ENCODE data around the gene SLC24A3. TPM values are rescaled to one million over a fixed set of nuclear protein-coding genes. Genes with fewer than 3 reads are reported as not detected.

Gene SLC24A3
- total and polyA plus RNA-seq, 4 donors, result 1.9 to 8.4 (median 5.8) TPM

- Histone ChIP-seq H3K9ac (ENCODE audit: insufficient read depth in 1 of 2, low read length in 2 of 2) (no peak overlapping the region), H3K27me3 (ENCODE audit: control insufficient read depth in 3 of 3, insufficient read depth in 3 of 3, low read length in 2 of 3) (no peaks in the 10 kb centered on the region), H3K9me3 (ENCODE audit: control insufficient read depth in 4 of 4, insufficient read depth in 3 of 4, low read length in 3 of 4) (peaks cover 0 to 4% (median 0%) of the 10 kb centered on the region in 4 donors), H3K36me3 (ENCODE audit: control insufficient read depth in 4 of 4, insufficient read depth in 4 of 4, low read length in 4 of 4) (no peaks in the 10 kb centered on the region), H3K4me1 (ENCODE audit: control insufficient read depth in 5 of 5, insufficient read depth in 5 of 5, low read length in 5 of 5) (peaks cover 0 to 13% (median 0%) of the 10 kb centered on the region in 5 donors), H3K4me3 (no peak overlapping the region), H3K27ac (ENCODE audit: low read depth in 1 of 2, low read length in 1 of 2) (no peak overlapping the region)
- TF ChIP-seq CTCF (IDR thresholded peaks at IDR 0.05; ENCODE audit: control extremely low read depth, extremely low read depth), result no peak
- no peak for DNase-seq
- no peak for ATAC-seq (ENCODE audit: insufficient read depth, low FRiP score)
Measured at GRCh38 chr20:19387251-19387650, 174.8 kb downstream of the SLC24A3 start.

GRCh38 chr20:19392344-19393130 lies 180.1 kb downstream of the SLC24A3 start:
- ATAC-seq (ENCODE audit: insufficient read depth, low FRiP score), result no peak

GRCh38 chr20:19396460-19397081 lies 184.1 kb downstream of the SLC24A3 start:
- Histone ChIP-seq H3K4me1 (ENCODE audit: control insufficient read depth in 5 of 5, insufficient read depth in 5 of 5, low read length in 5 of 5) (peaks cover 0 to 9% (median 4%) of the 10 kb centered on the region in 5 donors), H3K27me3 (ENCODE audit: control insufficient read depth in 3 of 3, insufficient read depth in 3 of 3, low read length in 2 of 3) (no peaks in the 10 kb centered on the region), H3K4me3 (no peak overlapping the region), H3K9me3 (ENCODE audit: control insufficient read depth in 4 of 4, insufficient read depth in 3 of 4, low read length in 3 of 4) (no peaks in the 10 kb centered on the region), H3K9ac (ENCODE audit: insufficient read depth in 1 of 2, low read length in 2 of 2) (no peak overlapping the region), H3K27ac (ENCODE audit: low read depth in 1 of 2, low read length in 1 of 2) (no peak overlapping the region), H3K36me3 (ENCODE audit: control insufficient read depth in 4 of 4, insufficient read depth in 4 of 4, low read length in 4 of 4) (no peaks in the 10 kb centered on the region)
- 62 to 85% methylated on average over 3 of the region's 3 CpGs for whole genome bisulfite sequencing, 2 donors
- TF ChIP-seq CTCF (IDR thresholded peaks at IDR 0.05; ENCODE audit: control extremely low read depth, extremely low read depth), result no peak
- DNase-seq (peak in 1 of 3 donors; percentile 45), ATAC-seq (ENCODE audit: insufficient read depth, low FRiP score) (no peak)

More at GRCh38 chr20:19392344-19393130, 180.1 kb downstream of the SLC24A3 start:
- Histone ChIP-seq H3K9me3 (ENCODE audit: control insufficient read depth in 4 of 4, insufficient read depth in 3 of 4, low read length in 3 of 4) (peaks cover 0 to 4% (median 0%) of the 10 kb centered on the region in 4 donors), H3K9ac (ENCODE audit: insufficient read depth in 1 of 2, low read length in 2 of 2) (no peak overlapping the region), H3K4me1 (ENCODE audit: control insufficient read depth in 5 of 5, insufficient read depth in 5 of 5, low read length in 5 of 5) (peaks cover 0 to 9% (median 4%) of the 10 kb centered on the region in 5 donors), H3K36me3 (ENCODE audit: control insufficient read depth in 4 of 4, insufficient read depth in 4 of 4, low read length in 4 of 4) (no peaks in the 10 kb centered on the region), H3K27me3 (ENCODE audit: control insufficient read depth in 3 of 3, insufficient read depth in 3 of 3, low read length in 2 of 3) (no peaks in the 10 kb centered on the region), H3K27ac (ENCODE audit: low read depth in 1 of 2, low read length in 1 of 2) (no peak overlapping the region), H3K4me3 (no peak overlapping the region)
- no peak for DNase-seq
- no peak for TF ChIP-seq CTCF (IDR thresholded peaks at IDR 0.05; ENCODE audit: control extremely low read depth, extremely low read depth)
- 85 to 88% methylated on average over 2 of the region's 2 CpGs for whole genome bisulfite sequencing, 2 donors

All from lung (tissue), 12 donors.